HFFc6 (cell line): ENCODE data around the gene ELFN1. TPM values are rescaled to one million over a fixed set of nuclear protein-coding genes. Genes with fewer than 3 reads are reported as not detected.
A peak's percentile ranks its signal among the peaks of the same experiment; 100 is the strongest.
"Not testable (repeated sequence)": the region's sequence is repeated elsewhere in the genome, so short reads cannot be mapped to it uniquely, and the experiment has no call there.

Experiments
- DNase-seq: peaks from one replicate; pipeline ENCODE4 v3.0.0-alpha.2; 2018
- H3K27ac Mint-ChIP-seq: 2 replicates; pipeline ENCODE4 v1.8.0; 2020; ENCODE audit warnings: mild to moderate bottlenecking, mixed read lengths
- H3K27me3 Mint-ChIP-seq: 2 replicates; pipeline ENCODE4 v1.8.0; 2021; ENCODE audit warnings: mild to moderate bottlenecking, moderate library complexity, mixed read lengths; ENCODE audit not compliant: insufficient read depth
- H3K36me3 Mint-ChIP-seq: 2 replicates; pipeline ENCODE4 v1.8.0; 2021; ENCODE audit warnings: low read depth, mixed read lengths
- H3K4me1 Mint-ChIP-seq: 2 replicates; pipeline ENCODE4 v1.8.0; 2020; ENCODE audit warnings: low read depth, mixed read lengths
- H3K4me3 Mint-ChIP-seq: 2 replicates; pipeline ENCODE4 v1.8.0; 2020; ENCODE audit warnings: mild to moderate bottlenecking, moderate library complexity, mixed read lengths
- H3K9me3 Mint-ChIP-seq: 2 replicates; pipeline ENCODE4 v1.8.0; 2020; ENCODE audit warnings: mild to moderate bottlenecking, mixed read lengths
- total RNA-seq, 6 experiments: library from RNA; stranded (reverse); fragmentation: NEBNext Ultra II Directional; extraction: Animal tissue kit (Norgen Biotek cat#: 25700); gene quantifications; 2 replicates in 1 of 6; 3 replicates in 5 of 6; pipeline ENCODE4 v1.2.3, GENCODE V29; 2021
- TF ChIP-seq, protein P1 (sequence below): fragments of 200-600 bp; sonication (generic); IDR thresholded peaks from 2 replicates; pipeline ENCODE4 v1.5.0; 2021; ENCODE audit warnings: antibody characterized with exemption, mild to moderate bottlenecking

ELFN1 gene
- total RNA-seq, 6 experiments from 2014 or later = 1.5 to 4.2 (median 1.6) TPM

- DNase-seq = no peak
- H3K36me3 Mint-ChIP-seq = no peaks in the 10 kb centered on the region
- peaks cover 9% of the 10 kb centered on the region for H3K9me3 Mint-ChIP-seq
- no peaks in the 10 kb centered on the region for H3K4me1 Mint-ChIP-seq
- no peak overlapping the region for H3K4me3 Mint-ChIP-seq
- no peak overlapping the region for H3K27ac Mint-ChIP-seq
- TF ChIP-seq, protein P1, sequence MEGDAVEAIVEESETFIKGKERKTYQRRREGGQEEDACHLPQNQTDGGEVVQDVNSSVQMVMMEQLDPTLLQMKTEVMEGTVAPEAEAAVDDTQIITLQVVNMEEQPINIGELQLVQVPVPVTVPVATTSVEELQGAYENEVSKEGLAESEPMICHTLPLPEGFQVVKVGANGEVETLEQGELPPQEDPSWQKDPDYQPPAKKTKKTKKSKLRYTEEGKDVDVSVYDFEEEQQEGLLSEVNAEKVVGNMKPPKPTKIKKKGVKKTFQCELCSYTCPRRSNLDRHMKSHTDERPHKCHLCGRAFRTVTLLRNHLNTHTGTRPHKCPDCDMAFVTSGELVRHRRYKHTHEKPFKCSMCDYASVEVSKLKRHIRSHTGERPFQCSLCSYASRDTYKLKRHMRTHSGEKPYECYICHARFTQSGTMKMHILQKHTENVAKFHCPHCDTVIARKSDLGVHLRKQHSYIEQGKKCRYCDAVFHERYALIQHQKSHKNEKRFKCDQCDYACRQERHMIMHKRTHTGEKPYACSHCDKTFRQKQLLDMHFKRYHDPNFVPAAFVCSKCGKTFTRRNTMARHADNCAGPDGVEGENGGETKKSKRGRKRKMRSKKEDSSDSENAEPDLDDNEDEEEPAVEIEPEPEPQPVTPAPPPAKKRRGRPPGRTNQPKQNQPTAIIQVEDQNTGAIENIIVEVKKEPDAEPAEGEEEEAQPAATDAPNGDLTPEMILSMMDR = no peak
- peaks cover 15% of the 10 kb centered on the region for H3K27me3 Mint-ChIP-seq
Measured at GRCh38 chr7:1761774-1762173, 91.7 kb downstream of the ELFN1 start.

DNA sequence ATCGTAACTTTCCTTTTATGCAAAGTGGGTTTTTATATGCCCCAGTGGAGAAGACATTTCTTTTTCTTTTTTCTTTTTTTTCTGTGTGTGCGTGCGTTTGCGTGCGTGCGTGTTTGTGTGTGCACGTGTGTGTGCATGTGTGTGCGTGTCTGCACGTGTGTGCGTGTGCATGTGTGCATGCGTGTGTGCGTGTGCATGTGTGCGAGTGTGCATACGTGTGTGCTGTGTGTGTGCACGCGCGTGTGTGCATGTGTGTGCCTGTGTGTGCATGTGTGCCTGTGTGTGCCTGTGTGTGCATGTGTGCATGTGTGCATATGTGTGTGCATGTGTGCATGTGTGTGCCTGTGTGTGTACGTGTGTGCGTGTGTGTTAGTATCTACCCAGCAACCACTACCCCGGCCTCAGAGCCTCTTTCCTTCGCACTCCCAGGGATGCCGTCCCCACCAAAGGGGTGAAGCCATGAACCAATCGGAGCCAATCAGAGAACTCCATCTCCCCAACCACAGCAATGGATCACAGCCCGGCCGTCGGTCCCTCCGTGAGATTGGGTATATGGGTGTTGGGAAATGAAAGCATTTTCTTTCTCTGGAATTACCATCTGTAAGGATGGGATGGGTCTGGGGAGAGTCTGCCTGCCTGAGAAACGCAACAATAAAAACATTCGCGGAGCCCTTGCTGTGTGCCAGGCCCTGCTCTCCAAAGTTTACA lies 92.3 kb downstream of the ELFN1 start:
- no peak for DNase-seq
- Mint-ChIP-seq H3K36me3 (no peaks in the 10 kb centered on the region), H3K4me3 (no peak overlapping the region), H3K27ac (no peak overlapping the region), H3K27me3 (peaks cover 18% of the 10 kb centered on the region), H3K4me1 (no peaks in the 10 kb centered on the region), H3K9me3 (peaks cover 9% of the 10 kb centered on the region)
- TF ChIP-seq, protein P1 = no peak

DNA sequence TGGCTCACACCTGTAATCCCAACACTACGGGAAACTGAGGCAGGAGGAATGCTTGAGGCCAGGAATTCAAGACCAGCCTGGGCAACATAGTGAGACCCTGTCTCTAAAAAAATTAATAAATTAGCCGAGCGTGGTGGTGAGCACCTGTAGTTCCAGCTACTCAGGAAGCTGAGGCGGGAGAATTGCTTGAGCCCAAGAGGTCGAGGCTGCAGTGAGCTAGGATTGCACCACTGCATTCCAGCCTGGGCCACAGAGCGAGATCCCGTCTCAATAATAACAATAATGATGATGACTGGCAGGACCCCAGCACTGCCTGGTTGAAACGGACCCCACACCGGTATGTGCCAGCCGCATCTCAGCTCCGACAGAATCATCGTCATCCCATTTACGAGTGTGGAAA lies 93.0 kb downstream of the ELFN1 start:
- Mint-ChIP-seq H3K27me3 (peaks cover 19% of the 10 kb centered on the region), H3K4me1 (no peaks in the 10 kb centered on the region), H3K27ac (no peak overlapping the region), H3K9me3 (peaks cover 9% of the 10 kb centered on the region), H3K4me3 (no peak overlapping the region), H3K36me3 (no peaks in the 10 kb centered on the region)
- DNase-seq = no peak
- TF ChIP-seq, protein P1 = no peak

DNA sequence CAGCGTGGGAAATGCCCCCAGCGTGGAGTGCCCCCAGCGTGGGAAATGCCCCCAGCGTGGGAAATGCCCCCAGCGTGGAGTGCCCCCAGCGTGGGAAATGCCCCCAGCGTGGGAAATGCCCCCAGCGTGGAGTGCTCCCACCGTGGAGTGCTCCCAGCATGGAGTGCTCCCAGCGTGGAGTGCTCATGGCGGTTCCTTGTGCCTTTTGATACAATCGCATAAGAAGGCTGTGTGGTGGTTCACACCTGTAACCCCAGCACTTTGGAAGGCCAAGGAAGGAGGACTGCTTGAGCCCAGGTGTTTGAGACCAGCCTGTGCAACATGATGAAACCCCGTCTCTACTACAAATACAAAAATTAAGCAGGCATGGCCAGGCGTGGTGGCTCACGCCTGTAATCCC lies 93.8 kb downstream of the ELFN1 start:
- H3K27me3 Mint-ChIP-seq = peaks cover 22% of the 10 kb centered on the region
- H3K36me3 Mint-ChIP-seq, H3K4me3 Mint-ChIP-seq, DNase-seq, H3K27ac Mint-ChIP-seq, H3K4me1 Mint-ChIP-seq, H3K9me3 Mint-ChIP-seq: not testable (repeated sequence)

GRCh38 chr7:1765336-1765735 lies 95.3 kb downstream of the ELFN1 start:
- Mint-ChIP-seq H3K27ac (no peak overlapping the region), H3K9me3 (peaks cover 9% of the 10 kb centered on the region), H3K36me3 (no peaks in the 10 kb centered on the region), H3K27me3 (peaks cover 19% of the 10 kb centered on the region), H3K4me3 (no peak overlapping the region), H3K4me1 (no peaks in the 10 kb centered on the region)
- DNase-seq = no peak
- TF ChIP-seq, protein P1 = no peak

DNA sequence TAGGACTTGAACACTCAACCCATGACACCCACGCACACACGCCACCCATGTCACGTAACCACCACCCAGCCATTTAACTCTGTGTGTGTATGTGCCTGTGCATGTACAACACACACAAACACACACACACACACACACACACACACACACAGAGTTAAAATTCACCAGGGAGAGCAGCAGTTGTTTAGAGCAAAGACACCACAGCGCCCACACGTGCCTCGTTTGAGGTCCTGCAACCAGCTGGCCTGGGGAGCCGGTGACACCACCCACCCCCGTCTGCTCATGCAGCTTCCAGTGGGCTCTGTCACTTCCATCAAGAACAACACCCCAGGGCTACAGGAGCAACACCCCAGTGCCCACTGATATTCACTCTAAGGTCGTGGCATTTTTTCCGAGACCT lies 97.4 kb downstream of the ELFN1 start:
- Mint-ChIP-seq H3K4me3 (no peak overlapping the region), H3K9me3 (peaks cover 9% of the 10 kb centered on the region), H3K36me3 (no peaks in the 10 kb centered on the region), H3K27me3 (peaks cover 14% of the 10 kb centered on the region), H3K4me1 (no peaks in the 10 kb centered on the region), H3K27ac (no peak overlapping the region)
- DNase-seq = no peak
- TF ChIP-seq, protein P1 = 0 out of 2 replicates have a peak, but pooled peaks have one; percentile 15
